Measurements from ENCODE around the gene BCL7A. TPM values are rescaled to one million over a fixed set of nuclear protein-coding genes. Genes with fewer than 3 reads are reported as not detected.

BCL7A gene
- total and polyA plus RNA-seq, 2 experiments from 2014 or later, result 12.7 to 14.9 TPM

GRCh38 chr12:122107261-122107660 is 85.6 kb downstream of the BCL7A start:
- Mint-ChIP-seq H3K36me3 (ENCODE audit: low read depth) (peaks cover 2% of the 10 kb centered on the region; the same call in 1 of the 3 replicates), H3K27ac (no peak overlapping the region), H3K27me3 (ENCODE audit: insufficient read depth, low read depth, poor library complexity) (peaks cover 6% of the 10 kb centered on the region), H3K4me3 (no peak overlapping the region), H3K9me3 (no peaks in the 10 kb centered on the region), H3K4me1 (peaks cover 6% of the 10 kb centered on the region; the same call in 2 of the 3 replicates)
- no peak overlapping the region for H3K4me2 ChIP-seq
- DNase-seq (ENCODE audit: low spot score), result no peak
- H3K4me3 ChIP-seq, result no peak overlapping the region
- H4K20me1 ChIP-seq (replicated peaks; ENCODE audit: insufficient read depth), result peaks cover 11% of the 10 kb centered on the region; the same call in 1 of the 2 replicates
- no peak for ATAC-seq
- H3F3A ChIP-seq (replicated peaks; ENCODE audit: low read depth), result no peaks in the 10 kb centered on the region
- TF ChIP-seq EZH2 (IDR thresholded peaks at IDR 0.05; ENCODE audit: low read depth, unreplicated experiment), result no peak
- no peak for TF ChIP-seq ZNF462 (CRISPR knock-in tag; IDR thresholded peaks at IDR 0.05)
- TF ChIP-seq POLR2AphosphoS5 (IDR thresholded peaks at IDR 0.05; ENCODE audit: low read depth), result no peak
- TF ChIP-seq STAT1 (IDR thresholded peaks at IDR 0.05; ENCODE audit: unreplicated experiment), result no peak
- TF ChIP-seq ZNF114 (CRISPR knock-in tag; IDR thresholded peaks at IDR 0.05), result no peak
- TF ChIP-seq ZNF331 (CRISPR knock-in tag; IDR thresholded peaks at IDR 0.05; ENCODE audit: low read depth), result no peak
- TF ChIP-seq EZH2phosphoT487 (IDR thresholded peaks at IDR 0.05; ENCODE audit: unreplicated experiment), result no peak
- TF ChIP-seq ETS1 (IDR thresholded peaks at IDR 0.05), result no peak
- TF ChIP-seq JUNB (IDR thresholded peaks at IDR 0.05; ENCODE audit: unreplicated experiment), result no peak
- TF ChIP-seq CREB1 (CRISPR knock-in tag; IDR thresholded peaks at IDR 0.05; ENCODE audit: low read depth), result no peak
- TF ChIP-seq NANOG (IDR thresholded peaks at IDR 0.05; ENCODE audit: borderline replicate concordance), result no peak
- no peak for TF ChIP-seq REST (IDR thresholded peaks at IDR 0.05; ENCODE audit: unreplicated experiment)
- no peak for TF ChIP-seq CTCF (conservative IDR thresholded peaks at IDR 0.05; ENCODE audit: low read depth in 2 of 2)
- H3K27me3 ChIP-seq (ENCODE audit: insufficient read depth), result no peaks in the 10 kb centered on the region
- no peaks in the 10 kb centered on the region for H3K36me3 ChIP-seq (ENCODE audit: insufficient read depth)
- no peak overlapping the region for H2AFZ ChIP-seq
- no peak overlapping the region for H3K27ac ChIP-seq (ENCODE audit: low read depth)
- H3K9me2 ChIP-seq (ENCODE audit: insufficient read depth), result no peaks in the 10 kb centered on the region
- peaks cover 47% of the 10 kb centered on the region for H3K79me2 ChIP-seq (replicated peaks; ENCODE audit: insufficient read depth)
- H3K4me1 ChIP-seq (ENCODE audit: insufficient read depth), result no peaks in the 10 kb centered on the region
